WTC11 (cell line): Measurements from ENCODE around the gene TMEM14A. TPM values are rescaled to one million over a fixed set of nuclear protein-coding genes. Genes with fewer than 3 reads are reported as not detected.

Experiments used
- ATAC-seq: fragments of 200-7000 bp; cut with Tn5 transposase; 2 replicates; pipeline ENCODE4 v1.10.0; 2021; ENCODE audit warnings: mild to moderate bottlenecking, moderate library complexity
- CTCF ChIA-PET: fragments of 300-600 bp; sonication (Branson Sonifier 250); formaldehyde crosslinking; loops from one replicate; lab custom pipeline; 2021; ENCODE audit warnings: antibody characterized with exemption; lab: Charles Lee
- POLR2A ChIA-PET: fragments of 350-600 bp; sonication (Branson Sonifier 250); formaldehyde crosslinking; loops from one replicate; lab custom pipeline; 2021; ENCODE audit warnings: antibody characterized with exemption; lab: Charles Lee
- DNase-seq: peaks from one replicate; pipeline ENCODE4 v3.0.0; 2021; ENCODE audit warnings: low spot score
- H3K27ac Mint-ChIP-seq: 2 replicates; pipeline ENCODE4 v1.8.0; 2021; ENCODE audit warnings: mixed read lengths
- H3K27me3 Mint-ChIP-seq: 2 replicates; pipeline ENCODE4 v1.8.0; 2021; ENCODE audit warnings: low read depth, mild to moderate bottlenecking, moderate library complexity, mixed read lengths
- H3K36me3 Mint-ChIP-seq: 2 replicates; pipeline ENCODE4 v1.8.0; 2021; ENCODE audit warnings: mixed read lengths
- H3K4me1 Mint-ChIP-seq: 2 replicates; pipeline ENCODE4 v1.8.0; 2022; ENCODE audit warnings: mixed read lengths
- H3K4me3 Mint-ChIP-seq: 2 replicates; pipeline ENCODE4 v1.8.0; 2021; ENCODE audit warnings: mild to moderate bottlenecking, moderate library complexity, mixed read lengths
- H3K9me3 Mint-ChIP-seq: 2 replicates; pipeline ENCODE4 v1.8.0; 2021; ENCODE audit warnings: mixed read lengths
- CREB1 ChIP-seq: sonication (generic); formaldehyde crosslinking; IDR thresholded peaks from 2 replicates; pipeline ENCODE4 v1.8.0; 2023; ENCODE audit warnings: mild to moderate bottlenecking, missing genetic modification reagents
- CTCF ChIP-seq: fragments of 200-600 bp; IDR thresholded peaks from 2 replicates; pipeline ENCODE4 v1.8.0; 2022; ENCODE audit warnings: antibody characterized with exemption
- ELF4 ChIP-seq: sonication (generic); formaldehyde crosslinking; IDR thresholded peaks from 2 replicates; pipeline ENCODE4 v1.8.1; 2022; ENCODE audit warnings: low read depth, mild to moderate bottlenecking, moderate library complexity, missing genetic modification reagents
- GABPB1 ChIP-seq: sonication (generic); formaldehyde crosslinking; IDR thresholded peaks from 2 replicates; pipeline ENCODE4 v1.8.1; 2023; ENCODE audit warnings: mild to moderate bottlenecking, missing genetic modification reagents
- GTF2I ChIP-seq: fragments of 250-450 bp; sonication (Bioruptor Pico); conservative IDR thresholded peaks from 2 replicates; pipeline ENCODE4 v1.4.0; 2021; ENCODE audit warnings: mild to moderate bottlenecking
- MXD4 ChIP-seq: fragments of 250-450 bp; sonication (Bioruptor Pico); IDR thresholded peaks from 2 replicates; pipeline ENCODE4 v1.8.0; 2021; ENCODE audit warnings: mild to moderate bottlenecking, moderate library complexity, borderline replicate concordance
- MYBL2 ChIP-seq: sonication (generic); formaldehyde crosslinking; IDR thresholded peaks from 2 replicates; pipeline ENCODE4 v1.8.1; 2023; ENCODE audit warnings: mild to moderate bottlenecking, moderate library complexity, missing genetic modification reagents
- NFYB ChIP-seq: sonication (generic); formaldehyde crosslinking; conservative IDR thresholded peaks from 2 replicates; pipeline ENCODE4 v1.8.0; 2022; ENCODE audit warnings: low read depth, missing genetic modification reagents
- NR3C1 ChIP-seq: sonication (generic); formaldehyde crosslinking; conservative IDR thresholded peaks from 2 replicates; pipeline ENCODE4 v1.8.1; 2023; ENCODE audit warnings: low read depth, mild to moderate bottlenecking, missing genetic modification reagents
- PRRX2 ChIP-seq: fragments of 250-450 bp; sonication (Bioruptor Pico); IDR thresholded peaks from 2 replicates; pipeline ENCODE4 v1.8.0; 2021; ENCODE audit warnings: mild to moderate bottlenecking
- RELA ChIP-seq: sonication (generic); formaldehyde crosslinking; IDR thresholded peaks from 2 replicates; pipeline ENCODE4 v1.8.1; 2022; ENCODE audit warnings: missing genetic modification reagents, mild to moderate bottlenecking, borderline replicate concordance
- RORB ChIP-seq: fragments of 250-450 bp; sonication (Bioruptor Pico); IDR thresholded peaks from 2 replicates; pipeline ENCODE4 v1.9.0; 2021; ENCODE audit warnings: mild to moderate bottlenecking
- TCF7 ChIP-seq: sonication (generic); formaldehyde crosslinking; IDR thresholded peaks from 2 replicates; pipeline ENCODE4 v1.8.0; 2022; ENCODE audit warnings: mild to moderate bottlenecking, low read depth, missing genetic modification reagents, moderate library complexity
- ZBTB21 ChIP-seq: sonication (generic); formaldehyde crosslinking; IDR thresholded peaks from 2 replicates; pipeline ENCODE4 v1.8.1; 2023; ENCODE audit warnings: mild to moderate bottlenecking, missing genetic modification reagents, borderline replicate concordance
- ZBTB43 ChIP-seq: sonication (generic); formaldehyde crosslinking; IDR thresholded peaks from 2 replicates; pipeline ENCODE4 v1.8.1; 2023; ENCODE audit warnings: mild to moderate bottlenecking, missing genetic modification reagents
- total RNA-seq: library from RNA; stranded (reverse); gene quantifications from 3 replicates; pipeline ENCODE4 v1.2.3, GENCODE V29; 2021
- TF ChIP-seq, protein P1 (sequence below): fragments of 250-450 bp; sonication (Bioruptor Pico); IDR thresholded peaks from 2 replicates; pipeline ENCODE4 v1.9.0; 2021; ENCODE audit warnings: mild to moderate bottlenecking
- TF ChIP-seq, protein P2 (sequence below): sonication (generic); formaldehyde crosslinking; IDR thresholded peaks from 2 replicates; pipeline ENCODE4 v1.8.1; 2023; ENCODE audit warnings: mild to moderate bottlenecking, missing genetic modification reagents, borderline replicate concordance
- TF ChIP-seq, protein P3 (sequence below): sonication (generic); formaldehyde crosslinking; conservative IDR thresholded peaks from 2 replicates; pipeline ENCODE4 v1.8.1; 2022; ENCODE audit warnings: mild to moderate bottlenecking, missing genetic modification reagents
- TF ChIP-seq, protein P4 (sequence below): sonication (generic); formaldehyde crosslinking; conservative IDR thresholded peaks from 2 replicates; pipeline ENCODE4 v1.8.1; 2023; ENCODE audit warnings: mild to moderate bottlenecking, low read depth, missing genetic modification reagents, moderate library complexity
- TF ChIP-seq, protein P5 (sequence below): sonication (generic); formaldehyde crosslinking; IDR thresholded peaks from 2 replicates; pipeline ENCODE4 v1.8.0; 2023; ENCODE audit warnings: mild to moderate bottlenecking, missing genetic modification reagents
- TF ChIP-seq, protein P6 (sequence below): sonication (generic); formaldehyde crosslinking; IDR thresholded peaks from 2 replicates; pipeline ENCODE4 v1.8.0; 2022; ENCODE audit warnings: mild to moderate bottlenecking, missing genetic modification reagents

The TMEM14A gene
- total RNA-seq, 1 experiment from 2014 or later: 8.7 TPM

DNA sequence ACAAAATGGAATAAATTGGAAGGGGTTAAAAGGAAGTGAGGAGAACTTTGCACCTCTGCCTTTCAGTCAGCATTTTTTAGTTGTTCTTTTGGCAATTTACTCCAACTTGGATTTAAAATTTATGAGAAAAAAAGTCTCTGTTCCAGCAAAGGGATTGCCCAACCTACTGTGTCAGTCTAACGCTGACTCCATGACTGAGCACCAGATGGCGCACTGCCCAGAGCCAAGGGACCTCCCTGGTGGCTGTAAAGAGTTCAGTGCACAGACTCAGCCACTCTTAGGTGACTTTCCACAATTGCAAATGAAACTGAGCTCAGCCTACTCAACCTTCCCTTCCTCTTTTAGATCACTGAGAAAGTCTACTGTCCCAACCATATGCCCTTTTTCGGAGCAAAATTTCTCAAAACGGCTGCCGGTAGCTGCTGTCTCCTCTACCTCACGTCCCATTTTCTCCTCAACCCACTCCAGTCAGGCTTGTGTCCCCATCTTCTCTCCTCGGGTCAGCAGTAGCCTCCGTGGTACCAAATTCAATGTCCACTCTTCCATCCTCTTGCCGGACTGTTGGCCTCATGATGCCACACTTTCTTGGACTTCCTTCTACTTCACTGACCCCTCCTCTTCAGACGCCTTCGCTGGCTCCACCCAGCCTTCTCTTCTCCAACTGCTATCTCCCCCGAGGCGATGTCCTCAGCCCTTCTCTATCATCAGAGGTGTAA, 53.7 kb downstream of the TMEM14A start:
- H3K27ac Mint-ChIP-seq: no peak overlapping the region
- CTCF ChIA-PET: interaction anchor here (0.5 to 2.6 kb wide), 20 partner anchors 9 to 317 kb away, joined by 3 to 16 read pairs (median 3); partner anchors contain the start of genes GSTA1 and GSTA2
- no peaks in the 10 kb centered on the region for H3K36me3 Mint-ChIP-seq
- H3K27me3 Mint-ChIP-seq: no peaks in the 10 kb centered on the region
- POLR2A ChIA-PET: interaction anchor here (0.6 to 0.8 kb wide), 3 partner anchors 28 to 53 kb away, joined by 3 read pairs; no protein-coding TSS in a partner anchor
- H3K9me3 Mint-ChIP-seq: no peaks in the 10 kb centered on the region; the same call in 1 of the 2 replicates
- H3K4me1 Mint-ChIP-seq: peaks cover 36% of the 10 kb centered on the region
- peak; percentile 75 for DNase-seq
- peak; percentile 99 for ATAC-seq
- H3K4me3 Mint-ChIP-seq: no peak overlapping the region
- TF ChIP-seq PRRX2: no peak
- no peak for TF ChIP-seq NR3C1 (CRISPR knock-in tag)
- TF ChIP-seq MYBL2: no peak
- no peak for TF ChIP-seq CREB1
- TF ChIP-seq ZBTB21: no peak
- no peak for TF ChIP-seq MXD4 (CRISPR knock-in tag)
- TF ChIP-seq ELF4 (CRISPR knock-in tag): no peak
- TF ChIP-seq, protein P1, sequence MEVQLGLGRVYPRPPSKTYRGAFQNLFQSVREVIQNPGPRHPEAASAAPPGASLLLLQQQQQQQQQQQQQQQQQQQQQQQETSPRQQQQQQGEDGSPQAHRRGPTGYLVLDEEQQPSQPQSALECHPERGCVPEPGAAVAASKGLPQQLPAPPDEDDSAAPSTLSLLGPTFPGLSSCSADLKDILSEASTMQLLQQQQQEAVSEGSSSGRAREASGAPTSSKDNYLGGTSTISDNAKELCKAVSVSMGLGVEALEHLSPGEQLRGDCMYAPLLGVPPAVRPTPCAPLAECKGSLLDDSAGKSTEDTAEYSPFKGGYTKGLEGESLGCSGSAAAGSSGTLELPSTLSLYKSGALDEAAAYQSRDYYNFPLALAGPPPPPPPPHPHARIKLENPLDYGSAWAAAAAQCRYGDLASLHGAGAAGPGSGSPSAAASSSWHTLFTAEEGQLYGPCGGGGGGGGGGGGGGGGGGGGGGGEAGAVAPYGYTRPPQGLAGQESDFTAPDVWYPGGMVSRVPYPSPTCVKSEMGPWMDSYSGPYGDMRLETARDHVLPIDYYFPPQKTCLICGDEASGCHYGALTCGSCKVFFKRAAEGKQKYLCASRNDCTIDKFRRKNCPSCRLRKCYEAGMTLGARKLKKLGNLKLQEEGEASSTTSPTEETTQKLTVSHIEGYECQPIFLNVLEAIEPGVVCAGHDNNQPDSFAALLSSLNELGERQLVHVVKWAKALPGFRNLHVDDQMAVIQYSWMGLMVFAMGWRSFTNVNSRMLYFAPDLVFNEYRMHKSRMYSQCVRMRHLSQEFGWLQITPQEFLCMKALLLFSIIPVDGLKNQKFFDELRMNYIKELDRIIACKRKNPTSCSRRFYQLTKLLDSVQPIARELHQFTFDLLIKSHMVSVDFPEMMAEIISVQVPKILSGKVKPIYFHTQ (CRISPR knock-in tag): no peak
- TF ChIP-seq GABPB1: peak; percentile 15; the same call in 1 of the 2 replicates
- TF ChIP-seq, protein P2, sequence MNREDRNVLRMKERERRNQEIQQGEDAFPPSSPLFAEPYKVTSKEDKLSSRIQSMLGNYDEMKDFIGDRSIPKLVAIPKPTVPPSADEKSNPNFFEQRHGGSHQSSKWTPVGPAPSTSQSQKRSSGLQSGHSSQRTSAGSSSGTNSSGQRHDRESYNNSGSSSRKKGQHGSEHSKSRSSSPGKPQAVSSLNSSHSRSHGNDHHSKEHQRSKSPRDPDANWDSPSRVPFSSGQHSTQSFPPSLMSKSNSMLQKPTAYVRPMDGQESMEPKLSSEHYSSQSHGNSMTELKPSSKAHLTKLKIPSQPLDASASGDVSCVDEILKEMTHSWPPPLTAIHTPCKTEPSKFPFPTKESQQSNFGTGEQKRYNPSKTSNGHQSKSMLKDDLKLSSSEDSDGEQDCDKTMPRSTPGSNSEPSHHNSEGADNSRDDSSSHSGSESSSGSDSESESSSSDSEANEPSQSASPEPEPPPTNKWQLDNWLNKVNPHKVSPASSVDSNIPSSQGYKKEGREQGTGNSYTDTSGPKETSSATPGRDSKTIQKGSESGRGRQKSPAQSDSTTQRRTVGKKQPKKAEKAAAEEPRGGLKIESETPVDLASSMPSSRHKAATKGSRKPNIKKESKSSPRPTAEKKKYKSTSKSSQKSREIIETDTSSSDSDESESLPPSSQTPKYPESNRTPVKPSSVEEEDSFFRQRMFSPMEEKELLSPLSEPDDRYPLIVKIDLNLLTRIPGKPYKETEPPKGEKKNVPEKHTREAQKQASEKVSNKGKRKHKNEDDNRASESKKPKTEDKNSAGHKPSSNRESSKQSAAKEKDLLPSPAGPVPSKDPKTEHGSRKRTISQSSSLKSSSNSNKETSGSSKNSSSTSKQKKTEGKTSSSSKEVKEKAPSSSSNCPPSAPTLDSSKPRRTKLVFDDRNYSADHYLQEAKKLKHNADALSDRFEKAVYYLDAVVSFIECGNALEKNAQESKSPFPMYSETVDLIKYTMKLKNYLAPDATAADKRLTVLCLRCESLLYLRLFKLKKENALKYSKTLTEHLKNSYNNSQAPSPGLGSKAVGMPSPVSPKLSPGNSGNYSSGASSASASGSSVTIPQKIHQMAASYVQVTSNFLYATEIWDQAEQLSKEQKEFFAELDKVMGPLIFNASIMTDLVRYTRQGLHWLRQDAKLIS: no peak
- TF ChIP-seq, protein P3, sequence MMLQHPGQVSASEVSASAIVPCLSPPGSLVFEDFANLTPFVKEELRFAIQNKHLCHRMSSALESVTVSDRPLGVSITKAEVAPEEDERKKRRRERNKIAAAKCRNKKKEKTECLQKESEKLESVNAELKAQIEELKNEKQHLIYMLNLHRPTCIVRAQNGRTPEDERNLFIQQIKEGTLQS (CRISPR knock-in tag): no peak
- peak; percentile 58 for TF ChIP-seq CTCF
- no peak for TF ChIP-seq RORB
- TF ChIP-seq, protein P4, sequence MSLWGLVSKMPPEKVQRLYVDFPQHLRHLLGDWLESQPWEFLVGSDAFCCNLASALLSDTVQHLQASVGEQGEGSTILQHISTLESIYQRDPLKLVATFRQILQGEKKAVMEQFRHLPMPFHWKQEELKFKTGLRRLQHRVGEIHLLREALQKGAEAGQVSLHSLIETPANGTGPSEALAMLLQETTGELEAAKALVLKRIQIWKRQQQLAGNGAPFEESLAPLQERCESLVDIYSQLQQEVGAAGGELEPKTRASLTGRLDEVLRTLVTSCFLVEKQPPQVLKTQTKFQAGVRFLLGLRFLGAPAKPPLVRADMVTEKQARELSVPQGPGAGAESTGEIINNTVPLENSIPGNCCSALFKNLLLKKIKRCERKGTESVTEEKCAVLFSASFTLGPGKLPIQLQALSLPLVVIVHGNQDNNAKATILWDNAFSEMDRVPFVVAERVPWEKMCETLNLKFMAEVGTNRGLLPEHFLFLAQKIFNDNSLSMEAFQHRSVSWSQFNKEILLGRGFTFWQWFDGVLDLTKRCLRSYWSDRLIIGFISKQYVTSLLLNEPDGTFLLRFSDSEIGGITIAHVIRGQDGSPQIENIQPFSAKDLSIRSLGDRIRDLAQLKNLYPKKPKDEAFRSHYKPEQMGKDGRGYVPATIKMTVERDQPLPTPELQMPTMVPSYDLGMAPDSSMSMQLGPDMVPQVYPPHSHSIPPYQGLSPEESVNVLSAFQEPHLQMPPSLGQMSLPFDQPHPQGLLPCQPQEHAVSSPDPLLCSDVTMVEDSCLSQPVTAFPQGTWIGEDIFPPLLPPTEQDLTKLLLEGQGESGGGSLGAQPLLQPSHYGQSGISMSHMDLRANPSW (CRISPR knock-in tag): no peak
- TF ChIP-seq TCF7: no peak
- TF ChIP-seq, protein P5, sequence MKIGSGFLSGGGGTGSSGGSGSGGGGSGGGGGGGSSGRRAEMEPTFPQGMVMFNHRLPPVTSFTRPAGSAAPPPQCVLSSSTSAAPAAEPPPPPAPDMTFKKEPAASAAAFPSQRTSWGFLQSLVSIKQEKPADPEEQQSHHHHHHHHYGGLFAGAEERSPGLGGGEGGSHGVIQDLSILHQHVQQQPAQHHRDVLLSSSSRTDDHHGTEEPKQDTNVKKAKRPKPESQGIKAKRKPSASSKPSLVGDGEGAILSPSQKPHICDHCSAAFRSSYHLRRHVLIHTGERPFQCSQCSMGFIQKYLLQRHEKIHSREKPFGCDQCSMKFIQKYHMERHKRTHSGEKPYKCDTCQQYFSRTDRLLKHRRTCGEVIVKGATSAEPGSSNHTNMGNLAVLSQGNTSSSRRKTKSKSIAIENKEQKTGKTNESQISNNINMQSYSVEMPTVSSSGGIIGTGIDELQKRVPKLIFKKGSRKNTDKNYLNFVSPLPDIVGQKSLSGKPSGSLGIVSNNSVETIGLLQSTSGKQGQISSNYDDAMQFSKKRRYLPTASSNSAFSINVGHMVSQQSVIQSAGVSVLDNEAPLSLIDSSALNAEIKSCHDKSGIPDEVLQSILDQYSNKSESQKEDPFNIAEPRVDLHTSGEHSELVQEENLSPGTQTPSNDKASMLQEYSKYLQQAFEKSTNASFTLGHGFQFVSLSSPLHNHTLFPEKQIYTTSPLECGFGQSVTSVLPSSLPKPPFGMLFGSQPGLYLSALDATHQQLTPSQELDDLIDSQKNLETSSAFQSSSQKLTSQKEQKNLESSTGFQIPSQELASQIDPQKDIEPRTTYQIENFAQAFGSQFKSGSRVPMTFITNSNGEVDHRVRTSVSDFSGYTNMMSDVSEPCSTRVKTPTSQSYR: no peak
- no peak for TF ChIP-seq NFYB (CRISPR knock-in tag)
- no peak for TF ChIP-seq GTF2I (CRISPR knock-in tag)
- TF ChIP-seq RELA (CRISPR knock-in tag): no peak
- TF ChIP-seq ZBTB43 (CRISPR knock-in tag): 0 out of 2 replicates have a peak, but pooled peaks have one; percentile 44
- TF ChIP-seq, protein P6, sequence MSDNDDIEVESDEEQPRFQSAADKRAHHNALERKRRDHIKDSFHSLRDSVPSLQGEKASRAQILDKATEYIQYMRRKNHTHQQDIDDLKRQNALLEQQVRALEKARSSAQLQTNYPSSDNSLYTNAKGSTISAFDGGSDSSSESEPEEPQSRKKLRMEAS (CRISPR knock-in tag): no peak
